Measurements from ENCODE around the gene OLR1.

OLR1 gene

DNA sequence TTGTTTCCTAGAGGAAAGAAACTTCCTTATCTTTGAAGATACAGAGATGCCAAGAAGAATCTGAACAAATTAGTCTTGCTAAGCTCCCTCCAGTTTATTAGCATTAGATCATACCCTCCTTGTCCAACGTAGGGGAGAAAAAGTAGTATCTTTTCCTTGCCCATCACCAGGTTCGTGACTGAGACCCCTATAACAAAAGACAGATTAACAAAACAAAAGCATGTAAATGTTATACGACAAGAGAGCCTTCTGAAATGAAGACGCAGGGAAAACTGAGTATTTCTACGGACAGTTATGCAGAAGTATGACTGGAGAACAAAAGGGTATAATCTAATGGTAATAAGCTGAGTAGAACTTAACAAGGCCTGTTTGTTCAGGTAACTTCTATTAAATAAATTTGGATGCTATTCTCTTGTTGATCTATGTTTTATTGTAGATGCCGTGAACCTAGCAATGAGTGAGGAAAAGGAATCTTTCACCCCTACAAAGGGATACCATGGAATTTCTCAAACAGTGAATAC is 39.0 kb downstream of the OLR1 start:
- H3K4me3 ChIP-seq (ENCODE audit: low read depth, low read length) = no peak overlapping the region
- TF ChIP-seq, protein P1, sequence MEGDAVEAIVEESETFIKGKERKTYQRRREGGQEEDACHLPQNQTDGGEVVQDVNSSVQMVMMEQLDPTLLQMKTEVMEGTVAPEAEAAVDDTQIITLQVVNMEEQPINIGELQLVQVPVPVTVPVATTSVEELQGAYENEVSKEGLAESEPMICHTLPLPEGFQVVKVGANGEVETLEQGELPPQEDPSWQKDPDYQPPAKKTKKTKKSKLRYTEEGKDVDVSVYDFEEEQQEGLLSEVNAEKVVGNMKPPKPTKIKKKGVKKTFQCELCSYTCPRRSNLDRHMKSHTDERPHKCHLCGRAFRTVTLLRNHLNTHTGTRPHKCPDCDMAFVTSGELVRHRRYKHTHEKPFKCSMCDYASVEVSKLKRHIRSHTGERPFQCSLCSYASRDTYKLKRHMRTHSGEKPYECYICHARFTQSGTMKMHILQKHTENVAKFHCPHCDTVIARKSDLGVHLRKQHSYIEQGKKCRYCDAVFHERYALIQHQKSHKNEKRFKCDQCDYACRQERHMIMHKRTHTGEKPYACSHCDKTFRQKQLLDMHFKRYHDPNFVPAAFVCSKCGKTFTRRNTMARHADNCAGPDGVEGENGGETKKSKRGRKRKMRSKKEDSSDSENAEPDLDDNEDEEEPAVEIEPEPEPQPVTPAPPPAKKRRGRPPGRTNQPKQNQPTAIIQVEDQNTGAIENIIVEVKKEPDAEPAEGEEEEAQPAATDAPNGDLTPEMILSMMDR (IDR thresholded peaks at IDR 0.05; ENCODE audit: borderline replicate concordance, insufficient read depth, low read depth, low read length) = no peak

DNA sequence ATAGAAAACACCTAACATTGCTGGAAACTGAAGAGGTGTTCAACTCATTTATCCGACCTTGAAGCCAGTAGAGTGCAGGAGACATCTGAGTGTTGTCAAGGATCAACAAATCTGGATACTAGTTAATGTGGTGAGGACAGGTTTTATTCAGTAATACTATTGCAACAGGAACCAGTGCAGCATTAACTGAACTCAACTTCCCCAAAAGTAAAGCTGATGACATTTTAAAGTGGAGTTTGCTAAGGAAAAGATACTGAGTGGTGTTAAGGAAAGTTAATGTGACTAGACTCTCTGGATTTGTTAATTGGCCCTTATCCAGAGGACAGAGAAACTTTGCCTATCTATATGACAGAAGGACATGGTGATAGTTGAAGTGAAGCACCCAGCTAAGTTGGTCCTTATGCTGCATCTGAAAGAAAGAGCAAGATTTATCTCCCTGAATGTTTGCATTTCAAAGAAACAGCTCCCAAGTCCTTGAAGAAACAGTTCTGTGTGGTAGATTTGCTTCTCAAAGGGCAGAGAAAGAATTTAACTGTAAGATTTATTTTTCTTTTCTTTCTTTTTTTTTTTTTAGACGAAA is 40.7 kb downstream of the OLR1 start:
- no peak overlapping the region for H3K4me3 ChIP-seq (ENCODE audit: low read depth, low read length)
- TF ChIP-seq, protein P1 (IDR thresholded peaks at IDR 0.05; ENCODE audit: borderline replicate concordance, insufficient read depth, low read depth, low read length) = no peak

DNA sequence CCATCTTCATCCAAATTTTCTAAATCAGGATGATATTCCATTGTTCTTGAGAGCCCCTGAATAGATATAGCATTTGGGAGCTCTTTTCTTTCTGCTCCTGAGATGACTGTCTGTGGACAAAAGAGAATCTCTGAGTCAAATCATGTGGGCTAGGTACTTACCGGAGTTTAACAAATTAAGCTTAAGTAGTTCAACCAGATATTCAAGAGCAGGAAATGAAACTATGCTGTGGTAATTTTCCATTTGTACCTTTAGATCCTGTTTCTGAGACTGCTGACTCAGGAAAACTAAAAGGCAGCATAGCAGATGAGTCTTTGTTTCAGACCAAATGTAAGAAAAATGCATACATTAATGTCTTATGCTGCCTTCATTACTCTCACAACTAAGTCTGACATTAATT is 41.9 kb downstream of the OLR1 start, which contains the start of gene CLEC7A:
Gene CLEC7A (minus strand): TSS at position 158 of the 400 bp plus-strand sequence. CDS start 117 bp downstream, at position 41.
- no peak within 1 kb of the TSS for H3K4me3 ChIP-seq (ENCODE audit: low read depth, low read length)
- TF ChIP-seq, protein P1 (IDR thresholded peaks at IDR 0.05; ENCODE audit: borderline replicate concordance, insufficient read depth, low read depth, low read length) = no peak

DNA sequence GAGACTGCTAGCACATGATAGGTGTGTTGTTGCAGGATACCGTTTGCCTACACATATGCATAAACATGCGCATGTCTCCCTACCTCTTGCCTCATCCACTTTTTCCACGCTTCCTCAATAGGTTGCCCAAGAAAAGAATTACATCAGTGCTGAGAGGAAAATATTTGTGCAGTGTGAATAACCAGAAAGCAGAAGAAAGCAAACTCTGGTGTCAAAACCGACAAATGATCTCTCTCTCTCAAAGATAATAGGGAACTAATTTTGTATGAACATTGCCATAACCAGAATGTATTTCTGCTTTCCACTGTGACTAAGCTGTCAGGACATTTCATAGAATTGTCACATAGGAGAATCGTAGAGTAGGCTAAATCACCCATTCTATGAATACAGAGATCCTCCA is 43.2 kb downstream of the OLR1 start:
- no peak overlapping the region for H3K4me3 ChIP-seq (ENCODE audit: low read depth, low read length)
- TF ChIP-seq, protein P1 (IDR thresholded peaks at IDR 0.05; ENCODE audit: borderline replicate concordance, insufficient read depth, low read depth, low read length) = no peak

DNA sequence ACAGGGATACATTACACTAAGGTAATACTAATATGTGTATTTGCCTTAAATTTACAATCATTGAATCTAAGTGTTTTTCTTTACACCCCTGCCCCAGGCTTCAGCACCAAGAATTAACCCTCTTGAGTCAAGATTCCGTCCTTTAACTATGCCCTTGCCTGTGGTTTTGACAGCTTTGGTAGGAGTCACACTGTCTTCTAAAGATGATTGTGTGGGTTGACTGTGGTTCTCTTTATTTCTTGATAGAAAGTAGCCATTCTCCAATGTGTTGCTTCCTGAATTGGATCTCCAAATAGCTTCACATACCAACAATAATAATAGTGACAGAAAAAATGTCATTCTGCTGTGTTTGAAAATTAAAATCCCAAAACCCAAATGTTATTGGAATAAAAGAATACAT is 45.5 kb downstream of the OLR1 start:
- TF ChIP-seq, protein P1 (IDR thresholded peaks at IDR 0.05; ENCODE audit: borderline replicate concordance, insufficient read depth, low read depth, low read length) = no peak
- H3K4me3 ChIP-seq (ENCODE audit: low read depth, low read length) = no peak overlapping the region

DNA sequence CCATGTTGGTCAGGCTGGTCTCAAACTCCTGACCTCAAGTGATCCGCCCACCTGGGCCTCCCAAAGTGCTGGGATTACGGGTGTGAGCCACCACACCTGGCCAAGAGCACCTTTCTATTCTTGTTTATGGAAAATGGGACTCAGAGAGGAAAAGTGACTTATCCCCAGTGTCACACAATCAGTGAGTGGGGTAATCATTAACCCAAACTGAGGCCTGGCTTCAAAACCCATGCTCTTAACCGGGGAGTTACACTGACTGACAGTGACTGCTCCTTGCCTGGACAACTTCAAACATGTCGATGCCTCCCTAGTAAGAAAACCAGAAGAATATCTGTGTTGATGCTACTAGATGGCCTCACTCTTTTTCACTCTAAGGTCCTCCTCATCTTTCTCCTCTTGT is 49.2 kb downstream of the OLR1 start:
- H3K4me3 ChIP-seq (ENCODE audit: low read depth, low read length) = no peak overlapping the region
- TF ChIP-seq, protein P1 (IDR thresholded peaks at IDR 0.05; ENCODE audit: borderline replicate concordance, insufficient read depth, low read depth, low read length) = no peak

DNA sequence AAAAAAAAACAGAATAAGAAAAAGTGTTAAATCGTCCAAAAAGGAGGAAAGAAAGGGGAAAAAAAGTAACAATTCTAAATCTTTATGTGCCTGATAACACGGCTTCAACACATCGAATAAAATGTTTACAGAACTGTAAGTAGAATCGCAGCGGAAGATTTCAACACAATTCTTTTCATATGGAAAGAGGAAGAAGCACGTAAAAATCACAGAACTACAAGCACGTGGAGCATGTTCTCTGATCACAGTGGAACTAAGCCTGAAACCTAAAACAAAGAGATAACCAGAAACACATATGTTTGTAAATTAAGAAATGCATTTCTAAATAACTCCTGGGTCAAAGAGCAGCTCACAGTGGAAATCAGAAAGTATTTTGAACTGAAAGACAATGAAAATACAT is 50.7 kb downstream of the OLR1 start:
- TF ChIP-seq, protein P1 (IDR thresholded peaks at IDR 0.05; ENCODE audit: borderline replicate concordance, insufficient read depth, low read depth, low read length) = no peak
- H3K4me3 ChIP-seq (ENCODE audit: low read depth, low read length) = no peak overlapping the region

Measured in GM12875 (cell line).